Gastrocnemius medialis (tissue), 4 donors: ENCODE results near the gene PRKCQ.

Experiments
- CTCF ChIP-seq, 5 experiments: fragments of 450-650 bp in 3 of 5; fragments of 200-600 bp in 2 of 5; sonication (generic) in 2 of 5; IDR thresholded peaks in 4 of 5; conservative IDR thresholded peaks in 1 of 5; 1 replicate in 4 of 5; 2 replicates in 1 of 5; pipeline ENCODE4 v1.5.1; 2016 to 2019; ENCODE audit warnings: antibody characterized with exemption in 5 of 5, mild to moderate bottlenecking in 3 of 5, moderate library complexity in 3 of 5
- POLR2A ChIP-seq, 2 donors: fragments of 450-650 bp; IDR thresholded peaks; one replicate each; pipeline ENCODE4 v1.6.1; 2017; ENCODE audit warnings: antibody characterized with exemption in 2 of 2, mild to moderate bottlenecking in 2 of 2, moderate library complexity in 2 of 2

GRCh38 chr10:6621536-6621935 is 41.5 kb upstream of the PRKCQ start:
- no peak for TF ChIP-seq CTCF (IDR thresholded peaks at IDR 0.05 in 4 of 5, conservative IDR thresholded peaks at IDR 0.05 in 1 of 5)
- TF ChIP-seq POLR2A (IDR thresholded peaks at IDR 0.05): no peak
